ENCODE results near the gene CDH26. TPM values are rescaled to one million over a fixed set of nuclear protein-coding genes. Genes with fewer than 3 reads are reported as not detected.

The CDH26 gene
- total and polyA plus RNA-seq, 2 experiments from 2014 or later: 2.0 TPM

DNA sequence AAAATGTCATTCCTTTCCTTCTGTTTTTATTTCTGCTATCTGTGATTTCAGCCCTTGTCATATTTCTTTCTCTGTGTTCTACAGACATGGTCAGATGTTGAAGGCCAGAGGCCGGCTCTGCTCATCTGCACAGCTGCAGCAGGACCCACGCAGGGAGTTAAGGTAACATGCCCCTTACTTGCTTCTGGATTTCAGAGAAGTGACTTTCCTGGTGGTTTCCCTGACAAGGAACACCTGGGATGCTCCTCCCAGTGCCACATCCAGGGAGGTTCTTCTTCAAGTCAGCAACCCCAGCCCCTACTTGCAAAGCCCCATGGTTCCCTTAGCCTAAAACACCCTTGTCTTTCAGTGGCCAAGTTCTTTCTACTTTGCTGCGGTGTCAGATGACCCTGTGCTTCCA, 41.3 kb downstream of the CDH26 start (continued):
- TF ChIP-seq, protein P1, sequence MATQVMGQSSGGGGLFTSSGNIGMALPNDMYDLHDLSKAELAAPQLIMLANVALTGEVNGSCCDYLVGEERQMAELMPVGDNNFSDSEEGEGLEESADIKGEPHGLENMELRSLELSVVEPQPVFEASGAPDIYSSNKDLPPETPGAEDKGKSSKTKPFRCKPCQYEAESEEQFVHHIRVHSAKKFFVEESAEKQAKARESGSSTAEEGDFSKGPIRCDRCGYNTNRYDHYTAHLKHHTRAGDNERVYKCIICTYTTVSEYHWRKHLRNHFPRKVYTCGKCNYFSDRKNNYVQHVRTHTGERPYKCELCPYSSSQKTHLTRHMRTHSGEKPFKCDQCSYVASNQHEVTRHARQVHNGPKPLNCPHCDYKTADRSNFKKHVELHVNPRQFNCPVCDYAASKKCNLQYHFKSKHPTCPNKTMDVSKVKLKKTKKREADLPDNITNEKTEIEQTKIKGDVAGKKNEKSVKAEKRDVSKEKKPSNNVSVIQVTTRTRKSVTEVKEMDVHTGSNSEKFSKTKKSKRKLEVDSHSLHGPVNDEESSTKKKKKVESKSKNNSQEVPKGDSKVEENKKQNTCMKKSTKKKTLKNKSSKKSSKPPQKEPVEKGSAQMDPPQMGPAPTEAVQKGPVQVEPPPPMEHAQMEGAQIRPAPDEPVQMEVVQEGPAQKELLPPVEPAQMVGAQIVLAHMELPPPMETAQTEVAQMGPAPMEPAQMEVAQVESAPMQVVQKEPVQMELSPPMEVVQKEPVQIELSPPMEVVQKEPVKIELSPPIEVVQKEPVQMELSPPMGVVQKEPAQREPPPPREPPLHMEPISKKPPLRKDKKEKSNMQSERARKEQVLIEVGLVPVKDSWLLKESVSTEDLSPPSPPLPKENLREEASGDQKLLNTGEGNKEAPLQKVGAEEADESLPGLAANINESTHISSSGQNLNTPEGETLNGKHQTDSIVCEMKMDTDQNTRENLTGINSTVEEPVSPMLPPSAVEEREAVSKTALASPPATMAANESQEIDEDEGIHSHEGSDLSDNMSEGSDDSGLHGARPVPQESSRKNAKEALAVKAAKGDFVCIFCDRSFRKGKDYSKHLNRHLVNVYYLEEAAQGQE (IDR thresholded peaks at IDR 0.05; ENCODE audit: unreplicated experiment): no peak
- TF ChIP-seq CREB1 (CRISPR knock-in tag; IDR thresholded peaks at IDR 0.05; ENCODE audit: low read depth) (no peak), EZH2 (IDR thresholded peaks at IDR 0.05; ENCODE audit: low read depth, unreplicated experiment) (no peak), JUNB (IDR thresholded peaks at IDR 0.05; ENCODE audit: unreplicated experiment) (no peak), EZH2phosphoT487 (IDR thresholded peaks at IDR 0.05; ENCODE audit: unreplicated experiment) (no peak), ZNF331 (CRISPR knock-in tag; IDR thresholded peaks at IDR 0.05; ENCODE audit: low read depth) (no peak), POLR2AphosphoS5 (IDR thresholded peaks at IDR 0.05; ENCODE audit: low read depth) (no peak), ZNF114 (CRISPR knock-in tag; IDR thresholded peaks at IDR 0.05) (no peak), STAT1 (IDR thresholded peaks at IDR 0.05; ENCODE audit: unreplicated experiment) (no peak)
- TF ChIP-seq, protein P2, sequence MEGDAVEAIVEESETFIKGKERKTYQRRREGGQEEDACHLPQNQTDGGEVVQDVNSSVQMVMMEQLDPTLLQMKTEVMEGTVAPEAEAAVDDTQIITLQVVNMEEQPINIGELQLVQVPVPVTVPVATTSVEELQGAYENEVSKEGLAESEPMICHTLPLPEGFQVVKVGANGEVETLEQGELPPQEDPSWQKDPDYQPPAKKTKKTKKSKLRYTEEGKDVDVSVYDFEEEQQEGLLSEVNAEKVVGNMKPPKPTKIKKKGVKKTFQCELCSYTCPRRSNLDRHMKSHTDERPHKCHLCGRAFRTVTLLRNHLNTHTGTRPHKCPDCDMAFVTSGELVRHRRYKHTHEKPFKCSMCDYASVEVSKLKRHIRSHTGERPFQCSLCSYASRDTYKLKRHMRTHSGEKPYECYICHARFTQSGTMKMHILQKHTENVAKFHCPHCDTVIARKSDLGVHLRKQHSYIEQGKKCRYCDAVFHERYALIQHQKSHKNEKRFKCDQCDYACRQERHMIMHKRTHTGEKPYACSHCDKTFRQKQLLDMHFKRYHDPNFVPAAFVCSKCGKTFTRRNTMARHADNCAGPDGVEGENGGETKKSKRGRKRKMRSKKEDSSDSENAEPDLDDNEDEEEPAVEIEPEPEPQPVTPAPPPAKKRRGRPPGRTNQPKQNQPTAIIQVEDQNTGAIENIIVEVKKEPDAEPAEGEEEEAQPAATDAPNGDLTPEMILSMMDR (conservative IDR thresholded peaks at IDR 0.05; ENCODE audit: low read depth in 2 of 2): no peak

DNA sequence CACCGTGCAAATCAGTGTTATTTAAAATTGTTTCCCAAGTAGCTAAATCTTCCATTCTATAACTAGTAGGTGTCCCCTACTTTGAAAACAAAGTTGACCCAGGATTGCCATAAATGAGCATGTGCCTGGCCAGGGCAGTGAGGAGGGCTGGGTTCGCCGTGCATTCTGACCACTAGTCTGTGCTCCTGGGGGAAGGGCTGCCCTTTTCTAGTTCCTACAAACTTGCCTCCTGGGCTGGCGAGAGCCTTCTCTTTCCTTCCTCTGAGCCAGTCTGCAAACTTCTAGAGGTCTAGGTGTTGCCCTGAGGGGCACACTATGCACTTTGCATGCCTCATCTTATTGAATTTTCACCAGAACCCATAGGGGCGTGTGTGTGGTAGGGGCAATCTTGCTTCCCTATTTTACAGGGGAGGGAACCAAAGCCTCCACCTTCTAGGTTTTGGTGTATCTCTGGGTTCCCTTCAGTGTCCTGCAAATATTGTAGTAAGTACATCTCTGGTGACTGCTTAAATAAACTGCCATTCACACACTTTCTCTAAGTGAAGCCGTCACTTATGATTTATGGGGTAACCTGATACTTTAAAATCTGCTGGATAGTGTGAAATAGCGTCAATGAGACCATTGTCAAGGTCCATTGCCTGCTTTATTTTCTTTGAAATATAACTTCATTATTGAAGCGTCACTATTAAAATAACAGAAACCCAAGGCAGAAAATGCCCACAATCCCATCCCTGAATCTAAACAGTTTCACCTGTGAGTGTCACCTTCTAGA, 42.2 kb downstream of the CDH26 start:
- H3K36me3 ChIP-seq (ENCODE audit: insufficient read depth): no peaks in the 10 kb centered on the region
- Mint-ChIP-seq H3K27ac (no peak overlapping the region), H3K9me3 (no peaks in the 10 kb centered on the region), H3K4me3 (no peak overlapping the region), H3K27me3 (ENCODE audit: insufficient read depth, low read depth, poor library complexity) (peaks cover 7% of the 10 kb centered on the region), H3K36me3 (ENCODE audit: low read depth) (no peaks in the 10 kb centered on the region), H3K4me1 (peaks cover 7% of the 10 kb centered on the region)
- no peaks in the 10 kb centered on the region for H3K4me1 ChIP-seq (ENCODE audit: insufficient read depth)
- H4K20me1 ChIP-seq (replicated peaks; ENCODE audit: insufficient read depth): no peaks in the 10 kb centered on the region
- no peaks in the 10 kb centered on the region for H3F3A ChIP-seq (replicated peaks; ENCODE audit: low read depth)
- no peaks in the 10 kb centered on the region for H3K27me3 ChIP-seq (ENCODE audit: insufficient read depth)
- H2AFZ ChIP-seq: no peak overlapping the region
- H3K4me2 ChIP-seq: no peak overlapping the region
- no peaks in the 10 kb centered on the region for H3K79me2 ChIP-seq (replicated peaks; ENCODE audit: insufficient read depth)
- ATAC-seq (peak; percentile 71; the same call in 2 of the 3 replicates), DNase-seq (ENCODE audit: low spot score) (peak; percentile 15)
- H3K9me2 ChIP-seq (ENCODE audit: insufficient read depth): no peaks in the 10 kb centered on the region
- no peak overlapping the region for H3K4me3 ChIP-seq
- no peak overlapping the region for H3K27ac ChIP-seq (ENCODE audit: low read depth)
- TF ChIP-seq, protein P2 (conservative IDR thresholded peaks at IDR 0.05; ENCODE audit: low read depth in 2 of 2): no peak
- TF ChIP-seq, protein P3, sequence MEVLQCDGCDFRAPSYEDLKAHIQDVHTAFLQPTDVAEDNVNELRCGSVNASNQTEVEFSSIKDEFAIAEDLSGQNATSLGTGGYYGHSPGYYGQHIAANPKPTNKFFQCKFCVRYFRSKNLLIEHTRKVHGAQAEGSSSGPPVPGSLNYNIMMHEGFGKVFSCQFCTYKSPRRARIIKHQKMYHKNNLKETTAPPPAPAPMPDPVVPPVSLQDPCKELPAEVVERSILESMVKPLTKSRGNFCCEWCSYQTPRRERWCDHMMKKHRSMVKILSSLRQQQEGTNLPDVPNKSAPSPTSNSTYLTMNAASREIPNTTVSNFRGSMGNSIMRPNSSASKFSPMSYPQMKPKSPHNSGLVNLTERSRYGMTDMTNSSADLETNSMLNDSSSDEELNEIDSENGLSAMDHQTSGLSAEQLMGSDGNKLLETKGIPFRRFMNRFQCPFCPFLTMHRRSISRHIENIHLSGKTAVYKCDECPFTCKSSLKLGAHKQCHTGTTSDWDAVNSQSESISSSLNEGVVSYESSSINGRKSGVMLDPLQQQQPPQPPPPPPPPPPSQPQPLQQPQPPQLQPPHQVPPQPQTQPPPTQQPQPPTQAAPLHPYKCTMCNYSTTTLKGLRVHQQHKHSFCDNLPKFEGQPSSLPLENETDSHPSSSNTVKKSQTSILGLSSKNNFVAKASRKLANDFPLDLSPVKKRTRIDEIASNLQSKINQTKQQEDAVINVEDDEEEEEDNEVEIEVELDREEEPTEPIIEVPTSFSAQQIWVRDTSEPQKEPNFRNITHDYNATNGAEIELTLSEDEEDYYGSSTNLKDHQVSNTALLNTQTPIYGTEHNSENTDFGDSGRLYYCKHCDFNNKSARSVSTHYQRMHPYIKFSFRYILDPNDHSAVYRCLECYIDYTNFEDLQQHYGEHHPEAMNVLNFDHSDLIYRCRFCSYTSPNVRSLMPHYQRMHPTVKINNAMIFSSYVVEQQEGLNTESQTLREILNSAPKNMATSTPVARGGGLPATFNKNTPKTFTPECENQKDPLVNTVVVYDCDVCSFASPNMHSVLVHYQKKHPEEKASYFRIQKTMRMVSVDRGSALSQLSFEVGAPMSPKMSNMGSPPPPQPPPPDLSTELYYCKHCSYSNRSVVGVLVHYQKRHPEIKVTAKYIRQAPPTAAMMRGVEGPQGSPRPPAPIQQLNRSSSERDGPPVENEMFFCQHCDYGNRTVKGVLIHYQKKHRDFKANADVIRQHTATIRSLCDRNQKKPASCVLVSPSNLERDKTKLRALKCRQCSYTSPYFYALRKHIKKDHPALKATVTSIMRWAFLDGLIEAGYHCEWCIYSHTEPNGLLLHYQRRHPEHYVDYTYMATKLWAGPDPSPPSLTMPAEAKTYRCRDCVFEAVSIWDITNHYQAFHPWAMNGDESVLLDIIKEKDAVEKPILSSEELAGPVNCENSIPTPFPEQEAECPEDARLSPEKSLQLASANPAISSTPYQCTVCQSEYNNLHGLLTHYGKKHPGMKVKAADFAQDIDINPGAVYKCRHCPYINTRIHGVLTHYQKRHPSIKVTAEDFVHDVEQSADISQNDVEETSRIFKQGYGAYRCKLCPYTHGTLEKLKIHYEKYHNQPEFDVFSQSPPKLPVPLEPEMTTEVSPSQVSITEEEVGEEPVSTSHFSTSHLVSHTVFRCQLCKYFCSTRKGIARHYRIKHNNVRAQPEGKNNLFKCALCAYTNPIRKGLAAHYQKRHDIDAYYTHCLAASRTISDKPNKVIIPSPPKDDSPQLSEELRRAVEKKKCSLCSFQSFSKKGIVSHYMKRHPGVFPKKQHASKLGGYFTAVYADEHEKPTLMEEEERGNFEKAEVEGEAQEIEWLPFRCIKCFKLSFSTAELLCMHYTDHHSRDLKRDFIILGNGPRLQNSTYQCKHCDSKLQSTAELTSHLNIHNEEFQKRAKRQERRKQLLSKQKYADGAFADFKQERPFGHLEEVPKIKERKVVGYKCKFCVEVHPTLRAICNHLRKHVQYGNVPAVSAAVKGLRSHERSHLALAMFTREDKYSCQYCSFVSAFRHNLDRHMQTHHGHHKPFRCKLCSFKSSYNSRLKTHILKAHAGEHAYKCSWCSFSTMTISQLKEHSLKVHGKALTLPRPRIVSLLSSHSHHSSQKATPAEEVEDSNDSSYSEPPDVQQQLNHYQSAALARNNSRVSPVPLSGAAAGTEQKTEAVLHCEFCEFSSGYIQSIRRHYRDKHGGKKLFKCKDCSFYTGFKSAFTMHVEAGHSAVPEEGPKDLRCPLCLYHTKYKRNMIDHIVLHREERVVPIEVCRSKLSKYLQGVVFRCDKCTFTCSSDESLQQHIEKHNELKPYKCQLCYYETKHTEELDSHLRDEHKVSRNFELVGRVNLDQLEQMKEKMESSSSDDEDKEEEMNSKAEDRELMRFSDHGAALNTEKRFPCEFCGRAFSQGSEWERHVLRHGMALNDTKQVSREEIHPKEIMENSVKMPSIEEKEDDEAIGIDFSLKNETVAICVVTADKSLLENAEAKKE (CRISPR knock-in tag; IDR thresholded peaks at IDR 0.05): no peak
